Pons (tissue), 1 donor: ENCODE measurements around the gene TENM4.
"Not testable (repeated sequence)": the region's sequence is repeated elsewhere in the genome, so short reads cannot be mapped to it uniquely, and the experiment has no call there.

Experiments used
- DNase-seq: peaks from one replicate; pipeline ENCODE4 v3.0.0-alpha.2; 2016; ENCODE audit warnings: low spot score

TENM4 gene

DNA sequence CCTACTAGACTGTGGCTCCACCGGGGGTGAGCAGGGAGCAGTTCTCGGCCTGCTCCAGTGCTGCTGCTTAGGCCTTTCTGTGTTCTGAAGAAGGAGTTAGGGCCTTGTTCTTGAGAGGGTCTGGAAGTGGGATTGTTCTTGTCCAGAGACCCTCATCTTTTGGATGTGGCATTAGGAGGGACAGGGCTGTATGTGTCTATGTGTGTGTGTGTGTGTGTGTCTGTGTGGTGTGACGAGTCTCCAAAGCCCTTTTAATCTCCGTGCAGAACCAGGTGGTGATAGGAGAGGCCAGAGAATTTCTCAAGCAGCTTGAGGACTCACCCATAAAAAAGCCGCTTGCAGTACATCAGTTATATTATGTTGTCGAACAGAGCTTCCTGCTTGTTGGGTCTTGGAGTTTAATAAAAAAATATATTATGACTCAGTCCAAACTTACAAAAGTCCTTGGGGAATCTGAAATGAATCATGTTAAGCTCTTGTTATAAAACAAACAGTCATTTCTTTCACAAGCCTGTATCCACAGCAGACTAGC, 196.5 kb downstream of the TENM4 start:
- DNase-seq: no peak

DNA sequence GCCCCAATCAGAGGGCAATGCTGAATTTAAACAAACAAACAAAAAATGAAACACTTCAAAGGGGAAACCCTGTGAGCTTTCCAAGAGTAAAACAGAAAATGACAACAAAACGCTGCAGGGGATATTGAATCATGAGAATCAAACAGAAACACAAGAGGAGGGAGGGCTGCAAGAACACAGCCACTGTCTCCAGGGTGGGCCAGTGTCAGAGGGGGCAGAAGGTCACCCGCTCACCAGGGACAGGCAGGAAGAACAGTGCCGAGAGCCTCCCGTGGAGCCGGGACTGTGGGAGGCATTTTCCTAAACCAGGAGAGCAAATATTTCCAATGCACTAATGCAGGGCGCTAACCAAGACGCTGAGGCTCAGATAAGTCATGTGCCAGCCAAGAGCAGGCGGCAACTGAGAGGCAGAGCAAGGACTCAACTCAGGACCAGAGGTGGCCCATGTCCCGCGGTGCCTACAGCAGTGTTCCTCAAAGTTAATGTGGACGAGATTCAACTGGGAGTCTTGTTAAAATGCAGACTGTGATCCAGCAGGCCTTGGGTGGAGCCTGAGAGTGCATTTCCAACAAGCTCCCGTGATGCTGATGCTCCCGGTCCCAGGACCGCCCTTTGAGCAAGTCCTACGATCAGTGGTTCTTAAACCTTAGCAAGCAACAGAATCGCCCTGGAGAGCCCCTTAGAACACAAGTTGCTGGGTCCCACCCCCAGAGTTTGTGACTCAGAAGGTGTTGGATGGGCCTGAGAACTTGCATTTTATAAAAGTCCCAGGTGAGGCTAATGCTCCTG, 197.2 kb downstream of the TENM4 start:
- no peak for DNase-seq

DNA sequence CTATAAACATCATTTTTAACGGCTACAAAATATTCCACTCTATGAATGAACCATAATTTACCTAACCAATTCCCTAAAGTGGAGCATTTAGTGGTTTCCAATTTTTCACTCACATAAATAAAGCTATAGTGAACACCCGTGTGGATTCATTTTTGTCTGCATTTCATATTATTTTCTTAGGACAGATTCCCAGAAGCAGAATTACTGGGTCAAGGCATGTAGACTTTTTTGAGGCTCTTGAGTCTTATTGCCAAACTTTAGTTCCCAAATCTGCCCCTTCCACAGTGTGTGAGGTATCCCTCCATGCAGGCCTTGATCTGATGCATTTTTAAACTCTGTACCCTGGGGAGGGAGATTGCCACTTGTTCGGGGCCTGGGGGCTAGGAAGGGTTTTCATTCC, 198.2 kb downstream of the TENM4 start:
- no peak for DNase-seq

DNA sequence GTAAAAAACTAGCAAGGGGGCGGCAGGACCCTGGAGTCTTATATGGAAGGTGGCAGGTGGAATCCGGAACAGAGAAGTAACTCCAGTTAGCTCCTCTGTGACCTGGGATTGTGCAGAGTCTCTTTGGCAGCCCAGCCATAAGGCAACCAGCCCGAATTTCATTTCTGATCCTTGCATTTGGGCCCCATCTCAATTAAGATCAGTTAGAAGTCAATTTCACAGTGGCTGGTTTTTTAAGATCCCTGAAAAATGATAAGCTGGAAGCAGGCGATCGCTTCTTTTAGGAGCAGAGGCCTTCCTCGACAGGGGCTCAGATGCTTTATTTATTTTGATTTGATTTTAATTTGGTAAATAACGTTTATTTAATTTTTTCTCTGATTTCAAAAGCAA, 199.0 kb downstream of the TENM4 start:
- DNase-seq: no peak

DNA sequence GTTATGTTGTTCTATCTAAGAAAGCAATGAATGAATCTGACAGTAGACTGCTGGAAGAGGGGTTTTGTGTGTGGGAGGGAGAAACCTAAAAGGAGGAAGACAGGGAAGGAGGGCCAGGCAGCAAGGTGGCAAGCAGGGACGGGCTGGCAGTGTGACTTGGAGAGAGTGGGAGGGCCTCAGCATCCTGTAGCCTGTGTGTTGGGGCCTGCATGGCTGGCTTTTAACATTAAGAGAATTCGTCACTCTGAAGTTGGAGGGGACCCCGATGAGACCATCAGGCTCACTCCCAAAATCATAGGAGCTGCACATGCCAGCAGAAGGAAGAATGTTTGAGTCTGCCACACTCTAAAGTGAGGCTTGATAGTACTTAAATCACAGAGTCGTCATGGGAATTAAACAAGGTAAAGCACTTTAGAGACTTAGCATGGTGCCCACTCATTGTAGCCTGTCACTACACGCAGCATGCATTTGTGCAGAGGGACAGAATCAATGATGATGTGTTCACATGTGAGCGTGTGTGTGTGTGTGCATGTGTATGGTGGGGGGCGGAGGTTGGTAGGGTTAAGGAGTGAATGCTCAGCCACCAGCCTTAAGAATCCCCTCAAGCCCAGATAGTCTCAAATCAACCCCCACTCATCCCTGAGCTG, 199.5 kb downstream of the TENM4 start:
- DNase-seq: no peak

DNA sequence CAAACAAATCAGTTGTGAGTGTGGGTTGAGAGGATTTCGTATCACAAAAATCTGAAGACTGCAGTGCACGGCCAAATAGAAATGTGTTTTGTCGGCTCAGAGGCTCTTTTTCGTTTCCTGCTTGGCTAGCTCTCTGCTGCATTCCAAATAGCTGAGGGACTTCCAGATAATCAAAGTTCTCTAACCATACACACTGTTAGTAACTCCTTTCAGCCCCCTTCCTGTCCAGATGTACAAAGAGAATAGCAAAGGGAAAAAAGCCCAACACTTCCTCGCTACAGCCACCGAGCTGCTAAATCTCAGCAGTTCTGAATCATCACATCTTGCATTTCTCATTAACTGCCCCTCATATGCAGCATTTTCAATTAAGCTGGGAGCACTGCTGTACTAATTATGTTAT, 203.1 kb downstream of the TENM4 start:
- no peak for DNase-seq

DNA sequence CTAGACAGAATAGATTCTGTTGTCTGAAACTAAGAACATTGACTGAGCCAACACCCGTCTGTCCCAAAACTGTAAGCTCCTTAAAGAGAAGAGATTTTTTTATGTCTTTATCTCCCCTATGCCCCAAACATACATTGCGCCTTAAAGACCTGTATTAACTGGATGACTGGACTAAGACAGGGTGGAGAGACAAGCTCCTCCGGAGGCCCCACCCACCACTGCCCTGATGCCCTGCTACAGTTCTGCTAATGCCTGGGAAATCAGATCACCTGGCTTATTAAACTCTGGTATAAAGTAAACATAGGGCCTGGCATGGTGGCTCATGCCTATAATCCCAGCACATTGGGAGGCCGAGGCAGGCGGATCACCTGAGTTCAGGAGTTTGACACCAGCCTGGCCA, 203.7 kb downstream of the TENM4 start:
- DNase-seq: no peak

DNA sequence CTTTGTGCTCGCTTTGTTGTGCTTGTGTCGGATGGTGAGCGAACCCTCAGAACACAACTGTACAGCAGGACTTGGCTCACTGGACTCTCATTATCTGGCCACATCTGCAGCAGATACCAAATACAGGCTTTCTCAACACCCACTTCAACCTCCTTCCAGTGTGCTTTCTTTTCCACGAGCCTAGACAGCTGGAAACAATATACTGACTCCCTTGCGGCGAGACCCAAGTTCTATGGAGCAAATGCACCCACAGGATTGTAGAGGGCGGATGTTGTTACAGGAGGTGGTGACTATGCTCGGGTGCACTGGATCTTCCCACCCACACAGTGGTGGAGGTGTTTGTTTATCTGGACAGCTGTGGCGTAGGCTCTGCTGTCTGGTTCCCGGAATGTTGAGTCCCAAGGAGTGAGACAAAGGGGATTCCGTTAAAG, 204.3 kb downstream of the TENM4 start:
- no peak for DNase-seq

DNA sequence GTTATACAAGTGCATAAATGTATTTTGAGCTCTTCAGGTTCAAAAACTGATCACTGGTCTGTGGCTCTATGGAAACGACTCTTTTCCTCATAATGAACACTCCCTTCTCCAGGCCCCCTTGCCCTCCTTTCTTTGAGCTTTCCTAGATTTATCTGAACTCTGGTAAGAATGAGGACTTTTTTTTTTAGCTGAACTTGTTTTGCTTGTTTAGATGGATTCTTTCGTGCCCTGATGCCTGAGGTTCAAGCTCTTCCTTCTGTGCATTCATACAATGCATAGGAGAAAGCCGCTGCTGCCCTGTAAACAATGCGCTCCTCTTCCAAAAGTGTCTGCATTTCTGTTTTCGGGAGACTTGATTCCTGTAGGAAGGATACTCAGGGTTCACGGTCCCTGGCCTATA, 205.1 kb downstream of the TENM4 start:
- DNase-seq: no peak

DNA sequence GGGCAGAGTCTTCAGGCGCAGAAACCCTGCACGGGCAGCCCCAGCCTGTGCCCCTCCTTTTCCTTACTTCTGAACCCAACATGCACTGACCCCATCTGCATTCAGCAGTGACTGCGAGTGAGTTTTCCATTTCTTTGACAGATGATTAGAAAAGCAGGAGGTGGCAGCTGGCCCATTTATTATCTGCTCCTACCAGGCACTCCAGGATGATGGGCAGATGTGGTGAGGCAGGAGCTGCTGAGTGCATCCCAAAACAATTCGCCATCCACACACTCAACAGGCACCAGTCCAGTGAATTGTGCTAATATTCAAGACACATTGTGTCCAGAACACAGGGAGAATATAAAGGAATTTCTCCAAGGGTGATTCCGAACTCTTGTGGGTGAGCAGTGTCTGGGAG, 208.5 kb downstream of the TENM4 start:
- no peak for DNase-seq

DNA sequence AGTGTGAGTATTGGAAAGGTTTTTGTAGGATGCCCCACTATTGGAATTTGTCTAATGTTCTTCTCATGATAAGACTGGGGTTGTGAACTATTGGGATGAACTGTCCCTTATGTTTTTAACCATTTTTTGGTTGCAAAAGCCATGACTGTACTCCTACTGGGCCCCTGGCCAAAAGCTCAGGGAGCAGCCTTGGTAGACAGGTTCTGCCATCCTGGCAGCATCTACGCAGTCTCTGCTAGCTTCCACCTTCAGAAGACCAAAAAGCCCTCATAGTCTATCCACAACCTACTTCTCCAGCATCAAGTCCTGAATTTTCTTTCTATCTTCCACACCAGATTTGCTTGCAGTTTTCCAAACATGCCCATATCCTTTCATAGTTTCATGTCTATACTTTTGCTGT, 211.8 kb downstream of the TENM4 start:
- no peak for DNase-seq

DNA sequence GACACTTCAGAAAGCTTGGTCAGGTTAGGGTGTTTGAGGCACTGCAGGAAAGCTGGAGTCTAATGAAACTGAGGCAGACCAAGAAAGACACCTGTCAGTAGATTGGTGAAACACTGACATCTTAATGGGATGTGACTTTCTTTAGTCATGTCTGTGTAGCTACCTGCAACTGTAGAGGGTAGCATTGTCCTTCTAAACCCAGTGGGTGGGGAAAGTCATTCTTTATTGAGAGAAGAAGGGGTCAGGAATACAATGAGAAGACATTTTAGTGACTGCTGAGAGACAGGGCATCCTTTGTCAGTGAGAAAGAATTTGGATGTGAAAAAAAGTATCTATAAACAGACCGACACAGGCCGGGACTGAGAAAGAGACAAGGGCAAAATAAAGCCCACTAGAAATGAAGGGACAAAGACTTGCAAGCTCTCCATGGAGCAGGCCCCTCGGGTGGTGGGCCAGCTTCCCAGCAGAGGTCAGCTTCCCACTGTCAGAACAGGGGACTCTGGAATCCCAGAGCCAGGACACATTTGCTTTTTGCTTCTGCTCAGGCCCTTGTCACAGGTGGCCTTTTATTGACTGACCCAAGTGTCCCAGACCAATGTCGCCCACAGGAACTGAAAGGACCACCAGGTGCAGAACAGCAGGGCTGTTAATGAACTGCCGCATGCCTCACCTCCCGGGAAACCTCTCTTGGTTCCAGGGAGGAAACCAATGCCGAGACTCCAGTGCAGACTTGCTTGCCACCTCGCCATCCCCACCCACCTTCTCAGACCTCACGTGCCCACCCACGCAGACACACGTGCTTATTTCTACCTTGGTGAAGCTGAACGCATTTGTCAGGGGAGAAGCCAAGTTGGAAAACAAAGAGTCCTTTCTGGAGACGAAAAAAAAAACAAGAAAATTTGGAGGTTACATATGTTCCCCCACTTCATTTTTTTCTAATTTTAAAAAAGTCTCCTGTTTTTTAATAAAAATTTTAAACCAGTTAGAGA, 212.8 kb downstream of the TENM4 start:
- DNase-seq: peak; percentile 46

DNA sequence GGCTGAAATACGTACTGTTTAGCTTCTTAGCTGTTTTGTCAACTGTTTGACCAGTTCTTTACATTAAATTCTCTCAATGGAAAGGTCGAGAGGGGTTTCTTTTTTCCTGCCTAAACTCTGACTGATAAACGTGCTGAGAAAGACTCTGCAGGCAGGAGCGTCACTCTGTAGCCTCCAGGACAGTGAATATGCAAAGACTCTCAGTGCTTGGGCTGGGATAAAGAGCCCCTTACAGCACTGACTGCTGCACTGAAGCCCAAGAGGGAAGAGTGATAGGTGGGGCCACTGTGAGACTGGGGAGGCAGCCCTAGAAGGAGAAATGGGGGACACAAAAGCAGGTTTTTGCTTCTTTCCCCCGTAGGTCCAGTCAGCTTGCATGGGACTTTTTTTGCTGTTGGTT, 213.5 kb downstream of the TENM4 start:
- DNase-seq: no peak

DNA sequence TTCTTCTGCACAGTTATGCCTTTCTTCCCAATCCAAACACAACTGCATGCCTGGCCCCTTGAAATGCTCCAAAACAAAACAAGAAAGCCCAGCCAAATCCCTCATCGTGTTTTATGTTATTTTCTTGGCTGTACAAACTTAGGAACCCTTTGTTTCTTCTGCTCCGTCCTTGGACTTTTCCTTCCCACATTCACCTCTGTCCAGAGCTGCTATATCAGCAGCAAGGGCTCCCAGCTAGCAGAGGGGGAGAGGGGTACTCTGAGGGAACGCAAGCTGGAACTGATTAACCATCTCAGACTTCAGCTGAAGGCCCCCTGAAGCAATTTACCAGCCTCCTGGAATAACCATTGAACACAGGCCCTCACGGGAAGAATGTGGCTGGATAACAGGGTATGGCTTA, 214.7 kb downstream of the TENM4 start:
- no peak for DNase-seq

DNA sequence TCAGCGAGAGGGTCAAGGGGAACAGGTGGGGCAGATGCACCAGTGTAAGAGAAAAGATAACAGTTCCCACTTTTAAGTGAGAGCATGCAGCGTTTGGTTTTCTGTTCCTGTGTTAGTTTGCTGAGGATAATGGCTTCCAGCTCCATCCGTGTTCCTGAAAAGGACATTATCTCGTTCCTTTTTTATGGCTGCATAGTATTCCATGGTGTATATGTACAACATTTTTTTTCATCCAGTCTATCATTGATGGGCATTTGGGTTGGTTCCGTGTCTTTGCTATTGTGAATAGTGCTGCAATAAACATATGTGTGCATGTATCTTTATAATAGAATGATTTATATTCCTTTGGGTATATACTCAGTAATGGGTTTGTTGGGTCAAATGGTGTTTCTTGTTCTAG, 218.7 kb downstream of the TENM4 start:
- not testable (repeated sequence) for DNase-seq

DNA sequence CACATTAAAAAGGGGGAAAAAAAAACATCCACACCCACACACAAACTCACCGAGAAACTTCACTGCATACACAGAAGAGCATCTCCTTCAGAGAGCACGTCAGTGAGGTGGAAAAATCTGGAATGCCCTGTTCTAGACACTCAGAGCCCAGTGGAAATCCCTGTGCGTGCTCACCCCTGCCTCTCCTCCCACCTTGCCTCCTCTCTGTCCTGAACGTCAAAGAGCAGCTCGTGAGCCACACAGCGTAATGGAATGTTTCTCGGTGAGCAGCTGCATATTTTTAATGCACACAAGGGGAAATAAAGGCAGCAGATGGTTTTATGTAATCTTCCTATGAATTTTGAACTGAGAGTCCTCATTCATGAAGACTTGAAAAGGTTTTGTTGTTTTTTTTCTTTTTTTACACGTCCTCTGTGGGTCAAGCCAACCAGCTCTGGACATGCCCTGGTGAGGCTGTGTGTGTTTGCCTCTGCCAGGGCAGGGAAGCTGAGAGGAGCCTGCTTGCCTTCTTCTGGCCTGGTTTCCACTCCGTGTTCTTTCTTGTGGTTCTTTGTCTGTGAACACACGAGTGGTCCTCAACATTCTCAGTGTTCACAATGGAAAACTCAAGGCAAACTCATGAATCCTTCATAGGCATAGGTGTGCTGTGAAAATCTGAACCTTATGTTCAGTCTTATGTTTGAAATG, 219.2 kb downstream of the TENM4 start:
- no peak for DNase-seq

DNA sequence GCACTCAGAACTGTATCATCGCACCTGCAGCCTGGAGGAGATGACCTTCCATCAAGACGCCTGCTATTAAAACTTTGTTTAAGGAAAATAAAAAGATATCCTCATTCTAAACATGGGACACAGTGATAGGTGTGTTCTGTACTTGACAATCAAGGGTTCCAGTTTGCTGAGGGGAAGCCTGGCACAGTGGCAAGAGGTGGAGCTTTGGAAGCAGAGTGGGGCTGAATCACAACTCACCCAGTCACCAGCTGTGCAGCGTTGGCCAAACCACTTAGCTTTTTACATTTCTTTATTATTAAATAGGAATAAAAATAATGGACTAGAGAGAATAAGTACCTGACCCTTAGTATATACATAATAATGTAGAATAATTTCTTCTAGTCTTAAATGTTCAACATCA, 220.7 kb downstream of the TENM4 start:
- DNase-seq: no peak

DNA sequence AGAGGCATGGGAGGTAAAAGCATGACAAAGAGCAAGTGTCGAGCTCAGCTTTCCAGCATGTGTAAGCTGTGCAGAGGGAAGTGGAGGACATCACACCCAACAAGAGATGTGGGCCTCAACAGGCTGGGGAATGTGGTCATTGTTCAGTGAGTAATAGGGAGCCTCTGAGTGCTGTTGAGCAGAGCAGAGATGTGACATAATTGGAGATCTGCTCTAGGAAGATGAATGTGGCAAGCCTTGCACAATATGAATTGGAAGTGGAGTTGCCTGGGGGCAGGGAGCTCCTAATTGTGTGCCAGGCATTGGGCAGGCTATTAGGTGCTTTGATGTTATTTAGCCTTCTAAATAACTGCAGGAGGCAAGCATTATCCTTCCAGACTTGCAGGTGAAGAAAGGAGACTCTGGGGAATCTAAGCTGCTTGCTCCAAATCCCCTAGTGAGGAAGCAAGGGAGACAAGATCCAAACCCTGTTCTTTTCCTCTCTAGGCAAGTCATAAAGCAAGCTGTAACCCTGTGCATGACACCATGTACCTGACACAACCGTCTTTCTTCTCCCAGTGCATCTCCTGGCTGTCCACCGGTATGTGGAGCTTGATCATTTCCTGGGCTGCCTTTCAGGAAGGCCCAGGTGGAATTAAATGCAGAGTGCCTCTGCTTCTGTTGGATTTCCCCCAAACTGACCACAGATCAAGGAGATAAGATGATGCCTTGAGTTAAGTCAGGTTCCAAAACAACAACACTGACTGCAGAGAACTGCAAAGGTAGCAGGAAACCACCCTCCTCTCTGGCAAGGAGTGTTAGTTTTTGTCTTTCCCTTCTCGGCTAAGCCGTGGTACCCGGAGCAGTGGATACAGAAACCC, 221.4 kb downstream of the TENM4 start:
- DNase-seq: no peak

DNA sequence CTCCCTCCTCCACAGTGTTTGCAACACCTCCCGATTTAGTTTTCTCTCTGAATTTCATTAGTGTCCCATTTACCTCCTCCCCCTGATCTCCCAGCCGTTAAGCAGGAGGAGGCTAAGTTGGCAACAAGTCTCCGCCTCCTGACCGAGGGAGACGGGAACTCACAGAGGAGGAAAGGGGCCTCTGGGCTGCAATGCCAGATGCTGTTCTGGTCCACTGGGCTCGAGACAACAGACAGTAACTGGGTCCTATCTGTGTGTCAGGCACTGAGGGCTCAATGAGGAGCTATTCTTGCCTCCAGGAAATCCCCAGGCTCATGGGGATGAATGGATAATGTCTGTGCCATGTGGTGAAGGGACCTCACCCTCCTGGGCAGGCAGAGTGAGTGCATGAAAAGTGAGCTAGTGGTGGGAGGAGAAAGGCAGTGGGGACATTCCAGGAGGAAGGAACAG, 228.1 kb downstream of the TENM4 start:
- no peak for DNase-seq

DNA sequence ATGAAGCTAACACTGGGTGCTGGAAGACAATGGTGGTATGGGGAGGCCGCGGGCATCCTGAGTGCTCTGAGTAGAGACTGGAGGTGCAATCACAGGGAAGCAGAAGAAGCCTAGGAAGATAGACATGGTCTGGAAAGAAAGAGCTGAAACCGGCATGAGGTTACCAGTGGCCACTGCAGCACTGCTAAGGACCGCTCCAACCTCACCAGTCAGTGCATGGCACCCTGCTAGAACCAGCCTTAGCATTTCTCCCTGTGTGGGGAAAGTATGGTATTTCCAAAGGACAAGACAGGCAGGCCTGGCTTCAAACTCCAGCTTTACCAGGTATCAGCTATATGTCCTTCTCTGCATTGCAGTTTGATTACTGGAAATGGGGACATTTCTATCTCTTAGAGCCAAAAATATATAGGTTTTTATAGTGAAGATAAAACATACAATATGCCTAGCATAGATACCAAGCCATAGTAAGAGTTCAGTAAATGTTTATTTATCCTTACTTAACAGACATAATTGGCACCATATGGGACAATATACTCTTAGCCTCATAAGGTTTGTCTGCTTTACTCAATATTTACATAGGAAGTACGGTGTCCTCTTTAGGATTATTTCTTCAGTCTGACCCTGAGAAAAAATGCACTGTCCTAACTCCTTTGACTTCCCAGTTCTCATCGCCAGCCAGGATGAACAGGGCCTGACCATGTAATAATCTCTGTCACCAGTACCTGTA, 231.1 kb downstream of the TENM4 start:
- no peak for DNase-seq
